Left ventricle myocardium inferior (tissue), 1 donor: ENCODE data around the gene PTMS. TPM values are rescaled to one million over a fixed set of nuclear protein-coding genes. Genes with fewer than 3 reads are reported as not detected.

Experiments used
- DNase-seq: peaks from one replicate; pipeline ENCODE4 v3.0.0-alpha.2; 2020
- H3K27ac ChIP-seq: fragments of 200-600 bp; replicated peaks from 2 replicates; pipeline ENCODE4 v1.8.0; 2021
- H3K27me3 ChIP-seq: fragments of 200-600 bp; 2 replicates; pipeline ENCODE4 v1.8.0; 2021; ENCODE audit warnings: low read depth
- H3K36me3 ChIP-seq: fragments of 200-600 bp; 2 replicates; pipeline ENCODE4 v1.8.0; 2021
- H3K4me1 ChIP-seq: fragments of 200-600 bp; 2 replicates; pipeline ENCODE4 v1.8.0; 2021
- H3K4me3 ChIP-seq: fragments of 200-600 bp; 2 replicates; pipeline ENCODE4 v1.8.0; 2021; ENCODE audit warnings: mild to moderate bottlenecking, moderate library complexity
- H3K9me3 ChIP-seq: fragments of 200-600 bp; replicated peaks from 2 replicates; pipeline ENCODE4 v1.8.0; 2021
- CTCF ChIP-seq: fragments of 200-600 bp; IDR thresholded peaks from 2 replicates; pipeline ENCODE4 v1.8.0; 2021; ENCODE audit warnings: antibody characterized with exemption, mild to moderate bottlenecking, borderline replicate concordance
- intact Hi-C: fragments of 100-400 bp; cut with micrococcal nuclease; formaldehyde crosslinking; loops from one replicate; pipeline ENCODE4 v1.11.0; 2022
- total RNA-seq: library from RNA; stranded (reverse); fragmentation: NEBNext Ultra II Directional; extraction: Animal tissue kit (Norgen Biotek cat#: 25700); gene quantifications from one replicate; pipeline ENCODE4 v1.2.1, GENCODE V29; 2021
- donor health status: DM: no; HTN: yes; CAD: no; lungs with severe emphysema.

Gene PTMS
- total RNA-seq, 1 donor from 2014 or later = 104 TPM

DNA sequence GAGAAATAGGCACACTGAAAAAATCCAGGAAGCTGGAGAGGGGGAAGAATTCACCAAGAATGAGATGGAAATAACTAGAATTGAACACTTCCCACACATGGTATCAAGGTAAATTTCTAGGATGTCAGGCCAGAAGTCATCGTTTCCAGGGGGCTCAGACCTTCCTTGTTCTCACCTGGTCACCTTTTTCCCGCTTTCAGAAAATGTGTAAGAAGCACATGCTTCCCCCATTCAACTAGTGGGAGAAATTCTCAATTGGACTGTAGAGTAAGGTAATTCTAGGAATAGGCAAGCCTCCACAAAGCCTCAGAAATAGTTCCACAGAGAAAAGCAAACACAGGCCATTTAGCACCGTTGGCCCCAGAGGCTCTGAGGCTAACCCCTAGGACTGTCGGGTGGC is 2.8 kb upstream of the PTMS start:
- TF ChIP-seq CTCF = no peak
- Histone ChIP-seq H3K27me3 (no peaks in the 10 kb centered on the region), H3K27ac (peak overlapping the region; percentile 97), H3K36me3 (no peaks in the 10 kb centered on the region), H3K4me1 (peaks cover 45% of the 10 kb centered on the region), H3K4me3 (peak overlapping the region; percentile 92), H3K9me3 (no peaks in the 10 kb centered on the region)
- intact Hi-C loops = no loop called here
- no peak for DNase-seq

DNA sequence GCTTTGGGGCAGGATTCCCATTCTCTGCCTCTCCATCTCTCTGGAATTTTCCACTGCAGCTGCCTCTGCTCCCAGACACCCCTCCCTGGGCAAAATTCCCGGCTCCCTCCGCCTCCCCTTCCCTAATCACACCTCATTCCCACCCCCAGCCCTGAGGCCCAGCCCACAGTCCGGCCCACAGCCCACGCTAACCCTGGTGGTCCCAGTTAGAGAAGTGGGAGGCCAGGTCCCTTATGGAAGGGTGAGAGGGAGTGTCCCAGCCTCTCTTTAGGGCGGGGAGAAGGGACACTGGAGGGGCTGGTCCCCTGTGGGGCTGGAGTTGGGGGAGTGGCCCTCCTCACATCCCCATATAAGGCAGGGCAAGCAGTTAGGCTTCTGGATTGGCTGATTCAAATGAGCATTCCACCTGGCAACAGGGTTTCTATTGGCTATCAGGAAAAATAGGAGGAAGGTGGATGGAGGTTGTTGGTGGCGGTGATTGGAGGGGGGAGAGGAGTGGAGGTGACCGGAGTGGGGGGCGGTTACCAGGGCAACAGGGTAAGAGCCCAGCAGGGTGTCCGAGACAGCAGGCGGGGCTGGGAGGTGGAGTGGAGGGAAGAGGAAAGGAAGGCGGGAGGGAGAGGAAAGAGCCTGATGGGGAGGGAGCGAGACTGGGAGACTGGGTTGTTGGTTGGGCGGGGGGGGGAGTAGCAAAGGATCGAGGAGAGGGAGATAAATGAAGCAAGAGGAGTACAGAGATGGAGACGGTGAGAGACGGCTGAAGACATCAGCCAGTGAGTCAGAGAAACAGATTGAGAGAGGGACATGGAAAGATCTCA is 1.9 kb upstream of the PTMS start:
- no peaks in the 10 kb centered on the region for H3K27me3 ChIP-seq
- peak overlapping the region; percentile 92 for H3K4me3 ChIP-seq
- H3K4me1 ChIP-seq = peaks cover 53% of the 10 kb centered on the region
- peak; percentile 93 for DNase-seq
- peak overlapping the region; percentile 97 for H3K27ac ChIP-seq
- intact Hi-C loops = no loop called here
- no peak for TF ChIP-seq CTCF
- H3K9me3 ChIP-seq = no peaks in the 10 kb centered on the region
- no peaks in the 10 kb centered on the region for H3K36me3 ChIP-seq

- TF ChIP-seq CTCF = no peak
- peak overlapping the region; percentile 92 for H3K4me3 ChIP-seq
- peaks cover 9% of the 10 kb centered on the region for H3K36me3 ChIP-seq
- DNase-seq = no peak
- intact Hi-C loops = no loop called here
- H3K27me3 ChIP-seq = no peaks in the 10 kb centered on the region
- peak overlapping the region; percentile 97 for H3K27ac ChIP-seq
- H3K4me1 ChIP-seq = peaks cover 60% of the 10 kb centered on the region
- H3K9me3 ChIP-seq = no peaks in the 10 kb centered on the region
Observed at GRCh38 chr12:6765048-6765633, 1.0 kb upstream of the PTMS start.

- peaks cover 69% of the 10 kb centered on the region for H3K4me1 ChIP-seq
- no peaks in the 10 kb centered on the region for H3K9me3 ChIP-seq
- H3K27me3 ChIP-seq = no peaks in the 10 kb centered on the region
- intact Hi-C loops = no loop called here
- TF ChIP-seq CTCF = peak; percentile 88
- DNase-seq = peak; percentile 85
- peak overlapping the region; percentile 92 for H3K4me3 ChIP-seq
- peaks cover 13% of the 10 kb centered on the region for H3K36me3 ChIP-seq
- H3K27ac ChIP-seq = peak overlapping the region; percentile 97
Observed at GRCh38 chr12:6766651-6767349, 637 bp downstream of the PTMS start.

- H3K4me1 ChIP-seq = peaks cover 70% of the 10 kb centered on the region
- peak overlapping the region; percentile 97 for H3K27ac ChIP-seq
- no peaks in the 10 kb centered on the region for H3K27me3 ChIP-seq
- intact Hi-C loops = no loop called here
- peaks cover 13% of the 10 kb centered on the region for H3K36me3 ChIP-seq
- DNase-seq = no peak
- no peak for TF ChIP-seq CTCF
- peak overlapping the region; percentile 92 for H3K4me3 ChIP-seq
- H3K9me3 ChIP-seq = no peaks in the 10 kb centered on the region
Observed at GRCh38 chr12:6767353-6768319, 1.5 kb downstream of the PTMS start.
